ENCODE results near the gene DNAJC6. TPM values are rescaled to one million over a fixed set of nuclear protein-coding genes. Genes with fewer than 3 reads are reported as not detected.

DNAJC6 gene
- total RNA-seq, 1 donor from 2014 or later, result 16.7 TPM

DNA sequence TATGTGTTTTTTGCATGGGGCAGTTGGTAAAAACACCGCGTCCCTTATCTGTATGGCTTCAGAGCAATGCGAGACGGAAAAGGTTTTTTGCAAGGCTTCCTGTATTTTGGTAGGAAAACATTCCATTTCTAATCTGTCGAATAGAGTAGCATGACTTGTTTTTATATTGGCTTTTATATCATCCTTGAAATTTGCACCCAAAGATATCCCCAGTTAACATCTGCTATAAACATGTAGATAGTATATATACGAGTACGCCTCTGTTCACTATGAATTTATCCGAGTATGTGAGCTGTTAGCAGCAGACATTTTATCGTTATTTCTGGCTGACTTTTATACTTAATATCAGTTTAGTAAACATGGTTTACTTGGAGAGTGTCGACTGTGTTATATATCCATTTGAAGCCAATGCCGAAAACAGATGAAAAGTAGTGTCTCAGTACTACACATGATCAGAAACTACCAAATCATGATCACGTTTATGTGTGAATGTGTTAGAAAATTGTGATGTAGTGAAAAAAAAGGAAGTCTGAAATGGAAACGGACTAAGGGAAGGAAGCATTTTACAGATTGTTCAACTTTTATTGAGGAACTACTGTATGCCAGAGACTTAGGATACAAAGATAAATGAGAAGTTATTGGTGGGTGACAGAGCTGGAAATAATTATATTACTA, 112.1 kb downstream of the DNAJC6 start:
- H3K27me3 Mint-ChIP-seq (ENCODE audit: low read depth), result no peaks in the 10 kb centered on the region
- H3K4me1 Mint-ChIP-seq (ENCODE audit: low read depth), result peaks cover 48% of the 10 kb centered on the region
- H3K27ac Mint-ChIP-seq (ENCODE audit: unreplicated experiment), result no peak overlapping the region
- DNase-seq (ENCODE audit: low spot score), result no peak
- TF ChIP-seq, protein P1, sequence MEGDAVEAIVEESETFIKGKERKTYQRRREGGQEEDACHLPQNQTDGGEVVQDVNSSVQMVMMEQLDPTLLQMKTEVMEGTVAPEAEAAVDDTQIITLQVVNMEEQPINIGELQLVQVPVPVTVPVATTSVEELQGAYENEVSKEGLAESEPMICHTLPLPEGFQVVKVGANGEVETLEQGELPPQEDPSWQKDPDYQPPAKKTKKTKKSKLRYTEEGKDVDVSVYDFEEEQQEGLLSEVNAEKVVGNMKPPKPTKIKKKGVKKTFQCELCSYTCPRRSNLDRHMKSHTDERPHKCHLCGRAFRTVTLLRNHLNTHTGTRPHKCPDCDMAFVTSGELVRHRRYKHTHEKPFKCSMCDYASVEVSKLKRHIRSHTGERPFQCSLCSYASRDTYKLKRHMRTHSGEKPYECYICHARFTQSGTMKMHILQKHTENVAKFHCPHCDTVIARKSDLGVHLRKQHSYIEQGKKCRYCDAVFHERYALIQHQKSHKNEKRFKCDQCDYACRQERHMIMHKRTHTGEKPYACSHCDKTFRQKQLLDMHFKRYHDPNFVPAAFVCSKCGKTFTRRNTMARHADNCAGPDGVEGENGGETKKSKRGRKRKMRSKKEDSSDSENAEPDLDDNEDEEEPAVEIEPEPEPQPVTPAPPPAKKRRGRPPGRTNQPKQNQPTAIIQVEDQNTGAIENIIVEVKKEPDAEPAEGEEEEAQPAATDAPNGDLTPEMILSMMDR (IDR thresholded peaks at IDR 0.05), result no peak
- H3K4me3 Mint-ChIP-seq (ENCODE audit: unreplicated experiment), result no peak overlapping the region
- H3K36me3 Mint-ChIP-seq (ENCODE audit: low read depth), result peaks cover 10% of the 10 kb centered on the region
- no peaks in the 10 kb centered on the region for H3K9me3 Mint-ChIP-seq (ENCODE audit: low read depth)

DNA sequence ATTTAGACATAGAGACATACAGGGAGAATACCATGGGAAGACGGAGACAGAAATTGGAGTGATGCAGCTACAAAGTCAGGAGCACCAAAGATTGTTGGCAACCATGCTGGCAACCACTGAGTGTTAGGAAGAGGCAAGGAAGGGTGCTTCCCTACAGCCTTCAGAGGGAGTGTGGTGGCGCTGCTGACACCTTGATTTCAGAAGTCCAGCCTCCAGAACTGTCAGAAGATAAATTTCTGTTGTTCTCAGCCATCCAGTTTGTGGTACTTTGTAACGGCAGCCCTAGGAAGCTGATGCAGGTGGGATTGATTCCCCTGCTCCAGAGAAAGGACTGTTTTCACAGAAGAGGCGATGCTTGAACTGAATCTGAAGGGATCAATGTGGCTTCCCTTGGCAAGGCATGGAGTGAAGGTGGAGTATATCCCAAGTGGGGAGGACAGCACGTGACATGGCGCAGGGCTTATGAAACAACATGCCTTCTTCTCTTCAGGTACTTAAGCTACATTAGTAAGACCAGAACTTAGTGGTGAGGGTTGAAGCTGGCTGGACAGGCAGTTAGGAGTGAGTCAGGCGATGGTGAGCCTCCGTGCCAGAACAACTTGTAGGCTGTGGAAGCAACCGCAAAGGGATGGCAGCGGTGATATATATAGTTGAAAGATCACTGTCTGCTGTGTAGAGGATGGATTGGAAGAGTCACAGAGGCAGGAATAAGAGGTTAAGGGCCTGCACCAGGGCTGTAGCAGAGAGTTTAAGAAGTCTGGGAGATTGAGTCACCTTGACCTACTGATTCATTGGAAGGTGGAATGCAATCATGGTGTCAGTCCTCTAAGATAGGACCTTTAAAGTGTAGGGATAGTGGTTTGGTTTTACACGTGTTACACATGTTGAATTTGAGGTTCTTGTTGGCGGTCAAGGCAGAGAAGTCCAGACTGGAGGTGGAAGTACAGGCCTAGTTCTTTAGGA, 113.2 kb downstream of the DNAJC6 start:
- TF ChIP-seq, protein P1 (IDR thresholded peaks at IDR 0.05), result no peak
- H3K36me3 Mint-ChIP-seq (ENCODE audit: low read depth), result peaks cover 11% of the 10 kb centered on the region
- DNase-seq (ENCODE audit: low spot score), result no peak
- H3K9me3 Mint-ChIP-seq (ENCODE audit: low read depth), result no peaks in the 10 kb centered on the region
- H3K4me1 Mint-ChIP-seq (ENCODE audit: low read depth), result peaks cover 43% of the 10 kb centered on the region
- H3K27me3 Mint-ChIP-seq (ENCODE audit: low read depth), result no peaks in the 10 kb centered on the region
- no peak overlapping the region for H3K27ac Mint-ChIP-seq (ENCODE audit: unreplicated experiment)
- H3K4me3 Mint-ChIP-seq (ENCODE audit: unreplicated experiment), result no peak overlapping the region

DNA sequence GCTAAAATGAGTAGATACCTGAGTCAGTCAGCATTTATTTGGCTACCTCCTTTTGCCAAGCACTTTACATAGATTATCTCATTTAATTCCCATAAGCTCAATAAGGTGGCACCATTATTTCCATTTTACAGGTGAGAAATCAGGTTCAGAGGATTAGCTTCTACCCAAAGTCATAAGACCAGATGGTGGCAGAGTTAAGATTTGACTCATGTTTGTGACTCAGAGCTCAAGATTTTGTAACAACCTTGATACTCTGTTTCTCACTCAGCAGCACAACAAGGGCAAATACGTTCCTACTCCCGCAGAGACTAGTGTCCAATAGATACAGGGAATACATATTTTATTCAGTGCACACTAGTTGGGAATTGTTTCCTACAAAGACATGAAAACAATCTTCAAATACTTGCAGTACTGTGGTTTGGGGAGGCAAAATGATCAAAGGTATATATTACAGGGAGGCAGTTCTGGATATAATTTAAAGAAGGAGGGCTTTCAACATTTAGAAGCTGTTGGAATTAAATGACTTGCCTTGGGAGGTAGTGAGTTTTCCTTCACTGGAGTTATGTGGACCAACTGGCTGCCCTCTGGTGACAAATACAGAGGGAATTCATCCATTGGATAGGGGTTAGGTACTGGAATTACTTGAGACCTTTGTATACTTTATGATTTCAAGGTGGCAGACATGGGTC, 114.7 kb downstream of the DNAJC6 start:
- Mint-ChIP-seq H3K36me3 (ENCODE audit: low read depth) (peaks cover 14% of the 10 kb centered on the region), H3K4me1 (ENCODE audit: low read depth) (peaks cover 34% of the 10 kb centered on the region), H3K27me3 (ENCODE audit: low read depth) (no peaks in the 10 kb centered on the region), H3K9me3 (ENCODE audit: low read depth) (no peaks in the 10 kb centered on the region), H3K4me3 (ENCODE audit: unreplicated experiment) (no peak overlapping the region), H3K27ac (ENCODE audit: unreplicated experiment) (peak overlapping the region; percentile 88)
- DNase-seq (ENCODE audit: low spot score), result no peak
- TF ChIP-seq, protein P1 (IDR thresholded peaks at IDR 0.05), result peak; percentile 16

DNA sequence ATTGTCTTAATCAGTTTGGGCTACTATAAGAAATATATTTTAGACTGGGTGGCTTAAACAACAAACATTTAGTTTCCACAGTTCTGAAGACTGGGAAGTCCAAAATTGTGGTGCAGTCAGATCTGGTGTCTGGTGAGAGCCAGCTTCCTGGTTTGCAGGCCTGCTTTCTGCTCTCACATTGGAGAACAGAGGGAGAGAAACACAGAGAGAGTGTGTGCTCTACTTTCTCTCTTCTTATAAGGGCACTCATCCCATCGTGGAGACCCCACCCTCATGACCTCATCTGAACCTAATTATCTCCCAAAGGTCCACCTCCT, 115.2 kb downstream of the DNAJC6 start:
- DNase-seq (ENCODE audit: low spot score), result no peak
- no peaks in the 10 kb centered on the region for H3K9me3 Mint-ChIP-seq (ENCODE audit: low read depth)
- TF ChIP-seq, protein P1 (IDR thresholded peaks at IDR 0.05), result no peak
- no peak overlapping the region for H3K4me3 Mint-ChIP-seq (ENCODE audit: unreplicated experiment)
- H3K27me3 Mint-ChIP-seq (ENCODE audit: low read depth), result no peaks in the 10 kb centered on the region
- H3K27ac Mint-ChIP-seq (ENCODE audit: unreplicated experiment), result peak overlapping the region; percentile 88
- peaks cover 16% of the 10 kb centered on the region for H3K36me3 Mint-ChIP-seq (ENCODE audit: low read depth)
- H3K4me1 Mint-ChIP-seq (ENCODE audit: low read depth), result peaks cover 33% of the 10 kb centered on the region

DNA sequence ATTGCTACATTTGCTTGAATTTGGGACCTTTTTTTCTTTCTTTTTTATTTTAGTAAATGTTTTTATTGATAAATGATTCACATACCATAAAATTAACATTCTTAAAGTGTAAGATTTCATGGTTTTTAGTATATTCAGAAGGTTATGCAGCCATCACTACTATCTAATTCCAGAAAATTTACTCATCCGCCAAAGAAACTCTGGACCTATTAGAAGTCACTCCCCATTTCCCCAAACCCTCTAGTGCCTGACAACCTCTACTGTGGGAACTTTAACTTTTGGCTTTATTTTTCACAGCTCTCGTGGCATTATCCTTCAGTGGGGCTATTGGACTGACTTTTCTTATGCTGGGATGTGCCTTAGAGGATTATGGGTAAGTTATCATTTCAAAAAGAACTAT, 115.7 kb downstream of the DNAJC6 start:
- Mint-ChIP-seq H3K36me3 (ENCODE audit: low read depth) (peaks cover 17% of the 10 kb centered on the region), H3K27ac (ENCODE audit: unreplicated experiment) (peak overlapping the region; percentile 95), H3K4me1 (ENCODE audit: low read depth) (peaks cover 33% of the 10 kb centered on the region), H3K27me3 (ENCODE audit: low read depth) (no peaks in the 10 kb centered on the region), H3K4me3 (ENCODE audit: unreplicated experiment) (no peak overlapping the region), H3K9me3 (ENCODE audit: low read depth) (no peaks in the 10 kb centered on the region)
- no peak for DNase-seq (ENCODE audit: low spot score)
- TF ChIP-seq, protein P1 (IDR thresholded peaks at IDR 0.05), result no peak
